NCI-H446 (cell line): ENCODE results near the gene GPR155.
A peak's percentile ranks its signal among the peaks of the same experiment; 100 is the strongest.

ENCODE experiments used
- DNase-seq, 2 experiments: peaks; one replicate each; lab custom pipeline; 2025; lab: John Stamatoyannopoulos, UW

The GPR155 gene, protein sequence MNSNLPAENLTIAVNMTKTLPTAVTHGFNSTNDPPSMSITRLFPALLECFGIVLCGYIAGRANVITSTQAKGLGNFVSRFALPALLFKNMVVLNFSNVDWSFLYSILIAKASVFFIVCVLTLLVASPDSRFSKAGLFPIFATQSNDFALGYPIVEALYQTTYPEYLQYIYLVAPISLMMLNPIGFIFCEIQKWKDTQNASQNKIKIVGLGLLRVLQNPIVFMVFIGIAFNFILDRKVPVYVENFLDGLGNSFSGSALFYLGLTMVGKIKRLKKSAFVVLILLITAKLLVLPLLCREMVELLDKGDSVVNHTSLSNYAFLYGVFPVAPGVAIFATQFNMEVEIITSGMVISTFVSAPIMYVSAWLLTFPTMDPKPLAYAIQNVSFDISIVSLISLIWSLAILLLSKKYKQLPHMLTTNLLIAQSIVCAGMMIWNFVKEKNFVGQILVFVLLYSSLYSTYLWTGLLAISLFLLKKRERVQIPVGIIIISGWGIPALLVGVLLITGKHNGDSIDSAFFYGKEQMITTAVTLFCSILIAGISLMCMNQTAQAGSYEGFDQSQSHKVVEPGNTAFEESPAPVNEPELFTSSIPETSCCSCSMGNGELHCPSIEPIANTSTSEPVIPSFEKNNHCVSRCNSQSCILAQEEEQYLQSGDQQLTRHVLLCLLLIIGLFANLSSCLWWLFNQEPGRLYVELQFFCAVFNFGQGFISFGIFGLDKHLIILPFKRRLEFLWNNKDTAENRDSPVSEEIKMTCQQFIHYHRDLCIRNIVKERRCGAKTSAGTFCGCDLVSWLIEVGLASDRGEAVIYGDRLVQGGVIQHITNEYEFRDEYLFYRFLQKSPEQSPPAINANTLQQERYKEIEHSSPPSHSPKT

DNA sequence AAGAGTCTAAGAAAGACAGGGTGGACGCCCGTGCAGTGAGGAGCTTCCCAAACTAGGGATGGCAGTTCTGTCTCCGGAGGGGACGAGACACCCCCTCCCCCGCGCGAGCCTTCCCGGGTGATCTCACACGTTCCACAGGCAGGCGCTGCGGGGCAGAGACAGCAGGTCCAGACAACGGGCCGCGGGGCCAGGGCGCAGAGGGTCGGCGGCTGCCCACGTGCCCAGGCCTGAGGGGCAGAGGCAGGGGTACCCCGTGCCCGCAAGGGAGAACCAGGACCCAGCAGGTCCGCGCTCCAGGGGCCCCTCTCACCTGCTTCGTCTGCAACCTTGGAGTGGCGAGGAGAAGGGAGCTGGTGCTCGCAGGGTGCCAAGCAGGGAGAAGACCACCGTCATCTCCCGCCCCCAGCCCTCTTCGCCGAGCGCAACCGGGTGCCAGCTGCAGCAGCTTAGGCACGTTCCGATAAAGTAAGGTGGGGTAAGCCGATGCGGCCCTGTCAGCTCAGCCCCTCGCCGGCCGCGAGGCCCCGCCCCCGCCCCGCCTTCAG is at the start of gene GPR155:
Gene GPR155 (minus strand): TSS at position 467 of the 545 bp plus-strand sequence. CDS start 5,073 bp downstream, outside the sequence.
- peak in 1 of 2 experiments; percentile 43 for DNase-seq

DNA sequence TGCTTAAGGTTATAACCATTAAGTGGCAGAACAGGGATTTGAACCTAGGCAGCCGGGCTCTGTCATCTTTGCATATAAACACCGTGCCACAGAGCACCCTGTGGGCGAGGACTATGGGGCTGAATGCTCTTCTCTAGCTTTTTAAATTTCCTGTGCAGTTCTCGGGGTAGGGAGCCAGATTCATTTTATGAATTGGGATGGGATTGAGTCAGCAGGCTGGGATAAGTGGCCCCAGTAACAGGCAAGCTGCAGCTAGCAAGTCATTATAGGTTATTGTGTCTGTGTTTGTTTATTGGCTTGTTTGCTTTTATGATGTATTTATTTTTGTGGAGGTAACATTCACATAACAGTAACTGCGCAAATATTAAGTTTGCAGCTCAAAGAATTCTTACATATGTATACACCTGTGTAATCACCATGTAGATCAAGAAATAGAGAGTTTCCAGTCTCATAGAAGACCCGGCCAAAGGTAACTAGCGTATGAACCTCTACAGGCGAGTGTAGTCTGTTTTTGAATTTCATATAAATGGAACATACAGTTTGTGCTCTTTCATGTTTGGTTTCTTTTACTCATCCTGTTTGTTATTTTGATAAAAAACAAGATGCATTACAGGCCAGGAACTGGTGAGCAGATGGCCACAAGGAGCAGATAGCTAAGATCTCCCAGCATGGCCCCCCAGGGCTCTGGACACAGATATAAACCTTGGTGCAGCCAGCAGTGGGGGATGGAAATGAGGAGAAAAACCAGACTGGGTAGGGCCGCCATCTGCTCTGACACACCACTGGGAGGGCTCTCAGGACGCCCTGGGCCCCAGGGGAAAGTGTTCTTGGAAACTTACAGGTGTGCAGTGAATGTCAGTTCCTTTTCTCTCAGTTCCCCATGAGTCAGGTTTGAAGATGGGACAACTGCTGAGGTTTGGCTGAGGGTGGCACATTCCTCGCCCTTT is 49.2 kb upstream of the GPR155 start:
- peak in 1 of 2 experiments; percentile 32 for DNase-seq

DNA sequence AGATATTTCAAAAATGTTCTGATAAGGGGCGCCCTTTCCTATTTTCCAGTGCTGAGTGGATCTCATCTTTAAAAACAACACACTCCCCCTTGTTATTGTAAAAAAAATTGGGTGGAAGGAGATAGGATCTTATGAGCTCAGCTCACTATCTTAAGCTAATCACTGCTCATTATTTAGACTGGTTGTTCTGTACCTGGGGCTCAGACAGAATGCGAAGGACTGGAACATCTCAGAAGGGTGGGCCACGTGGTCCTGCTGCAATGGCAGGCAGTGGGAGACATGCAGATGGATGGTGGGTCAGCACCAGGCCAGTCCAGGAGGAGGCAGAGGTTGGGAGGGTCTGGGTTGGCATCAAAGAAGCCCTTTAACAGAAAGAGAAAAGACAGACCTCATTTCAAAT is 48.3 kb upstream of the GPR155 start:
- no peak for DNase-seq

DNA sequence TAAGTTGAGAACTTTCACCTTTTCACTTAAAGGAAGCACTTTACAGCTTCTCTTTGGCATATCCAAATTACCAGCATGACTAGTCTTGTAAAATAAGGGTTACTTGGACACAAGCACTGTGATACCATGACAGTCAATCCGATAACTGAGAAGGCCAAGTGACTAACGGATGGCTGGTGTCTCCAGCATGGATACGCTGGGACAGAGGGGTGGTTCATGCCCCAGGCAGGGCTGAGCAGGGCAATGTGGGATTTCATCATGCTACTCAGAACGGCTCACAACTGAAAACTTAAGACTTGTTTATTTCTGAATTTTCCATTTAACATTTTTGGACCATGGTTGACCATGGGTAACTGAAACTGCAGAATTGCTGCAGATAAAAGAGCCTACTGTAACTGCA is 43.1 kb upstream of the GPR155 start:
- no peak for DNase-seq

DNA sequence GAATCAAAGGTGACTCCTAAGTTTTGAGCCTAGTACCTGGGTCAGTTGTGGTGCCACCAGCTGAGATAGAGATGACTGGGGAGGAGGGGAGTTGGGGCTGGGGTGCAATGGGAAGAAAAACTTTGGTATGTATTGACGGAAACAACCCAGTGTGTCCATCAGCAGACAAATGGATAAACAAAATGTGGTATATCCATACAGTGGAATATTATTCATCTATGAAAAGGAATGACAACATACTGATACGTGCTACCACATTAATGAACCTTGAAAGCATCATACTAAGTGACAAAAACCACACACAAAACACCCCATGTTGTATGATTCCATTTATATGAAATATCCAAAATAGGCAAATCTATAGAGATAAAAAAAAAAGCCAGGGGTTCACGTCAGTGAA is 41.1 kb upstream of the GPR155 start:
- no peak for DNase-seq

DNA sequence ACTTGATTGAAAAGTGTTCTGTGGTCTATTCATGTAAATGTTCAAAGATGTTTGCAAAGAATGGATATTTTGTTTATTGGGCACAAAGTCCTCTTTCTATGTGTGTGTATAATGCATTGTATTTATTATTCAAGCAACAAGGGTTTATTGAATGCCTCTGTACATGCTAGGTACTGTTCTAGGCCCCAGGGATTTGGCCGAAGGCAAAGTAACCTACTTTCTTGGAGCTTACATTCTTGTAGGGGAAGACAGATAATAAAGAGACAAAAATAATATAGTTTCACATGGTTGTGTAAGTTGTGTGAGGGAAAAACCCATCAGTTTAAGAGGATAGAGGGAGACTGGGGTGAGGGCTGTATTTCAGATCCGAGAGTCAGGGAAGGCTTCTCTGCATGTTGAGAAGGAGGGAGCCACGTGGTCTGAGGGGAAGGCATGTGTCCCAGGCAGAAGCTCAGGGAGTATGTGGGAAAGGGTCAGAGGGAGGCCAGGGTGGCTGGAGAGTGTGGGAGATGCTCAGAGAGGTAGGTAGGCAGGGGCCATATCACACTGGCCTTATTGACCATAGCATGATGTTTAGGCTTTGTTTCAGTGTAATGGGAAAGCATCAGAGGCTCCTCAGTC is 40.4 kb upstream of the GPR155 start:
- DNase-seq: no peak

DNA sequence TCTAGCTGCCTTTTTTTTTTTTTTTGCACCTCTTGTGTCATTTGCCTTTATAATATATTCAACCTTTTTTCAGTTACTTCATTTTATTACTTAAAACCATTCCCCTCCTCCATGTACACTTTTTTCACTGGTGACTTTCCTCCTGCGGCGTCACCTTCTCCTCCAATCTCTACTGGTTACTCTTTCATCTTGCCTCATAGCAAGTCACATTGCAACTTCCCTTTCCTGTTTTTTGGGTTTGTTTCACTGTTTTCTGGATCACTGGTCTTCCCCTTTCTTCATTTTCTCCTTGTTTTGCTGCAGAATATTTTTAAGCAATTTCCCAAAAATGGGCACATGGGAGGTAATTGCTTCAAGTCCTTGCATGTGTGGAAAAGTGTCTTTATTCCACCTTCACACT is 37.7 kb upstream of the GPR155 start:
- DNase-seq: no peak

DNA sequence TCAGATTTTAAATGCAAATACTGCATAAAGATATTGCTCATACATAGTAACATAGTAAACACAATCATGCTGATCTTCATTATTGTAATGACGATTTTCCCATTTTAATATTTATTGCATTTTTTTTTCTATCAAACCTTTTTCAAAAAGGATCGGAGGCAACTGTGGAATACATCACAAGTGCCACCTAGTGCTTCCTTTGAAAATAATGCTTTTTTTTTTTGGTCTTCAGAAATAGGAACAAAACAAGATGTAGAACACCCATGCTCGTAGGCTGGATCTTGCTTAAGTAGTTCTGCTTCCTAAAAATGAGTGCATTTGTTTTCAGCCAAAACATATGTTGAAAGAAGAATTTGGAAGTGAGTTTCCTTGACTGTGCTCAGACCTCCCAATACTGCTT is 35.7 kb upstream of the GPR155 start:
- no peak for DNase-seq

DNA sequence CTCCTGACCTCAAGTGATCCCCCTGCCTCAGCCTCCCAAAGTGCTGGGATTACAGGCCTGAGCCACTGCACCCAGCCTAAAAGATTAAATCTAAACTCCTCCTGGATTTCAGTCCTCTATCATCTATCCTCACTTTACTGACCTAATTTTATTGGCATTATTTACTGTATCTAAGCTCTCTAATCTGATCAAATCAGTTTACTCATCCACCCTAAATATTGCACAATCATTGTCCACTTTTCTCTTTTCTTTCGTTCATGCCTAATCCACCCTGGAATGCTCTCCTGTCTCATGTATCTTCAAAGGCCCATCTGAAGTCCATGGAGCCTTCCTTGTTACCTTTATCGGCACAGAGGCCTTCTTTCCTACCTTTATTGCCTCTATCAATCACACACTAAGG is 31.6 kb upstream of the GPR155 start:
- no peak for DNase-seq

DNA sequence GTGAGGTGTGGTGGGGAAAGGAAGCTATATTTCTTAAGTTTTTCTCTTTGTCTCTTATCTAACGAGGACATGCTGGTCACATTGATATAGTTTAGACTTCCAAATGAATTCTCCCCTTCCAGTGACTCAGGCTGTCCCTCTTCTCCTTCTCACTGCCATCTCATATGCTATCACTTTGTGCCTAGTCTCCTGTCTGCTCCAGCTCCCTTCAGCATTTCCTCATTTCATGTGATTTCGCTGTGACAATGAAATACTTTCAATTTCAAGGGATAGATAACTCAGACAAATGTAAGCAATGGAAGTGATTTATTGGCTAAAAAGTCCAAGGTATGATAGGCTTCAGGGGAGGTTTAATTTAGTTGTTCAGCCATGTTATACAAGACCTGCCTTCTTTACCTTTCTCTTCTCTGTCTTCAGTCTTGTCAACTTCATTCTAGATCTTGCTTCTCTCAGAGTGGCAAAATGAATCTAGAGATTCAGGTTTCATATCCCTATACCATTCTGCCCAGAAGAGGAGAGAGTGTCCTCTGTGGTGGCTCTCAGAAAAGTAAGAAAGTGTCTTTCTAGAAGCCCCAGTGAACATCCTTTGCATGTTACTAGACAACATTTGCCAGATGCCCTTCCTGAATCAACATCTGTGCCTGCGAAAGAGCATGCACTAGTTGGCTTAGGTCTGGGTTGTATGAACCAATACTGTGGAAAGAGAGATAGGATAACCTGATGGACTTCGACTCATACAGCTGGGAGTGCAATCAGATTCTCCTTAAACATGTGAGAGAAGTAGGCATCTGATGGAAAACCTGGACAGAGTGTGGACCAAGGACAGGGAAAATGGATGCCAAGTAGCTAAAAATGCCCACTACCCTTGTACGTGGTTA is 29.9 kb upstream of the GPR155 start:
- no peak for DNase-seq

DNA sequence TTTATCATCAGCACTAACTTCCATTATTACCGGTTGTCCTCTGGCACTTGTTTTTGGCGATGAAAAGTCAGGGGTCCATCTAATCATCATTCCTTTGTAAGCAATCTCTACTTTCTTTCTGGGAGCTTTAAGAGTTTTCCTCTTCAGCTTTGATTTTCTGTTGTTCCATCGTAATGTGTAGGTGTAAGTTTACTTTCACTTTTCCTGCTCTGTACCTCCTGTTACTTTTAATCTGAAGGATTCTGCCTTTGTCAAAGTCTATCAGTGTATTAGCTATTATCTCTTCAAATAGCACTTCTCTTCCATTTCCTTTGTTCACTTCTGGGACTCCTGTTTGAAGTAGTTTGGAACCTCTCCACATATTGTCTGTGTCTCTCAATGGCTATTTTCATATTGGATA is 25.5 kb upstream of the GPR155 start:
- no peak for DNase-seq

DNA sequence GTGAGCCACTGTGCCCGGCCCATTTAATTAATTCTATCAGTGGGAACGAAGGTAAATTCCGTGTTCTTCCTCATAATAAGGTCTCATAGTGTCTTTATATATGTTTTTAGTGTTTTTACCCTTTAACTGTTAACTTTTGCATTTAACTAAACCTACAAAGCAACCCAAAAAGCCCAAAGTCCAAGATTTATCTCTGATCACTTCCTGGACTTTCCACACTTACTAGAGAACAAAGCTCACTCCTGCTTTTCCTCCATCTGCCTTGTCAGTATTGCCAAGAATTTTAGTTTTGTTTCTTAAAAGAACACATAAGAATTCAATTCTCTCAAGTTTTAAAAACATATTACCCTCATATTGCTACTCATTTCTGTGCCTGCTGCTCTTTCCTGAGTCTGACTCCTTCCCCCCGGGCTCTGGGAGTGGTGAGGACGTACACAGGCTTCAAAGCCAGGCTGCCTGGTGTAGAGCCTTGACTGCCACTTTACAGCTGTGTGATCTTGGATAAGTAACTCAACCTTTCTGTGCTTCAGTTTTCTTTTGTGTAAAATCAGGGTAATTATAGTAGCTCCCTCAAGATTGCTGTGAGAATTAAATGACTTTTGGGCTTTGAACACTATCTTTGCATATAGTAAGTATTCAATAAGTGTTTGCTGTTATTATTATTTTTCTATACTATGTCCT is 24.9 kb upstream of the GPR155 start:
- DNase-seq: no peak

DNA sequence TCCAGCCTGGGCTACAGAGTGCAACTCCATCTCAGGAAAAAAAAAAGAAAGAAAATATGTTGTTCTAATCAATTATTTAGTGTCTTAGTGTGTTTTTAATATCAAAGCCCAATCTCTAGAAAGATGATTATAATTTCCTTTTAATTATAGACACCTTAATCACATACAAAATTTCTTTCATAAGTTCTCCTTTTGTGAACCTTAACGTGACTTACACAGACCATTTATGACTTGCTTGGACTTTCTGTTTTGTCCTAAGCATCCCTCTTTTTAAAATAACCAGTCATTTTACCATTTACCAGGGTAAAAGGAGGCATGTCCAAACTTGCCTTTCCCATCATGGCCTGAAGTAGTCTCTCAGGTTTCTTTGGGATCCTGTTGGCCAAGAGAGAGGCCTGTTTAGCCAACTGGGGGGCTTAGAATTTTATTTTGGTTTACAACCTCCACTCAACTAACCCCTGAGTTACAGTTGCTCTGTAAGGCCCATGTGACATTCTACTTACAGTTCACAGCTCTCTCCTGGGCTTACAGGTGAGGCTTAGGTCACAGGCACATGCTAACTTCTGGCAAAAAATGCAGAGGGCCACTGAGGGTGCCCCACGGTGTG is 23.9 kb upstream of the GPR155 start:
- DNase-seq: peak in 1 of 2 experiments; percentile 9

DNA sequence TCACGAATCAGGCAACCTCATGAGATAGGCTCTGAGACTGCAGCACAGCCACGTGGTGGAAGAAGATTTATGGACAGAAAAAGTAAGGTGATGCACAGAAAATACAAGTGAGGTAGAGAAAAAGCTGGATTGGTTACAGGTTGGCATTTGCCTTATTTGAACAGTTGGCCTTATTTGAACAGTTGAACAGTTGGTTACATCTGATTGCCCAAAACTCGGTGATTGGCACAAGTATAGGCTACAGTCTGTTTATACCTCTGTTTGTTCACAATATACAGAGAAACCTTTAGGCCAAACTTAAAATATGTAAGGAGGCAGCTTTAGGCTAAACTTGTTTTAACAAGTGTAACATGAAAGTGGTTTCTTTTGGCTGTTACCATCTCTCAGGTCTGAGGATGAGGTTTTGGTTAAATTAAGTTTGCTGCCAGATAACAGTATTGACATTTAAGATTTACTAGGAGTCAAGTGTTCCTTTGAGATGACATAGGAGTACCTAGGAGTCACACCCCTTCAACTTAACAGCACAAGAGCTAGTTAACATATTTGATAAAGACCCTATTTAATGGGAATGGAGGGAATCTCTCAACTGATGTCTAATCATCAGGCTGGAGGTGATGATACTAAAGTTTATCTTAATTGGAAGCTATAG is 16.5 kb upstream of the GPR155 start:
- peak in 1 of 2 experiments; percentile 12 for DNase-seq

DNA sequence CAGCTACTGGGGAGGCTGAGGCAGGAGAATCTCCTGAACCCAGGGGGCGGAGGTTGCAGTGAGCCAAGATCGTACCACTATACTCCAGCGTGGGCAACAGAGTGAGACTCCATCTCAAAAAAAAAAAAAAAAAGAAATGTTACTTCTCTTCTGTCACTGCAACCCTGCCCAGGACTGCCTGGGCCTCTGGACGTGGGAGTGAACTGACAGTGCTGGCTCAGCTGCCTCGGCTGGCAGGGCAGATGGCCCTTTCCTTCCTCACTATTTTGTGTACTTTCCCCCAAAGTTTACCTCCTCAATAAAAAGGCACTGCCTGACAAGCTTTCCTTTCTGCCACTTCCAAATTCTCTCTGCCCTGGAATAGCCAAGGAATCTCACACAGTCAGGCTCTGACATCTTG is 12.5 kb upstream of the GPR155 start:
- no peak for DNase-seq

DNA sequence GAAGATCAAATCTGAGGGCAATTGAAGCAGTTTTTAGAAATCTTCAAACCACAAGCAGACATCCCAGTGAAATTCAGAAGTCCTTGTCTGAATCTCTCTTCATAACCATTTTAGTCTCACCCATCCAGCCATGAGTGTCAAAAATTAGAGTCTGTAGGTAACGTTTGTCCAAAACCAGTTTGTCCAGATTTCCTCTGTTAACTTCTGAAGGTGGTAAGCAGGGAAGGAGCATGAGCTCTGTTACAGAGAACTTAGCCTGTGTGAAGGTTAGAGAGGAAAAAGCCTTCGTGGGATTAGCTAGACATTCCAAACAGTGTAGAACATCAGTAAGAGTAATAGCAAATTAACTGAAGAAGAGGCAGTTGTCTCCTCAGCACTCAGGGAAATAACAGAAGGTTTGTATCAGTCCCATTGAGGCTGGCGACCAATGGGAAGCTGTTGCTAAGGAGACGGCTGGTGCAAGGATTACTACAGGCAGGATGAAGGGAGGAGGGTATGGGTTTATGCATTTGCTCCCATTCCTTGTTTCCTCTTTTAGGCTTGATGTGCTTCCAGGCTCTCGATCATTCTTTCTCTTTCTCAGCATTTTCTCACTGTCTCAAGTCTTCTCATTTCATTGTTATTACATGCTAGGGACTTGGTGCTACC is 8.7 kb upstream of the GPR155 start:
- no peak for DNase-seq

DNA sequence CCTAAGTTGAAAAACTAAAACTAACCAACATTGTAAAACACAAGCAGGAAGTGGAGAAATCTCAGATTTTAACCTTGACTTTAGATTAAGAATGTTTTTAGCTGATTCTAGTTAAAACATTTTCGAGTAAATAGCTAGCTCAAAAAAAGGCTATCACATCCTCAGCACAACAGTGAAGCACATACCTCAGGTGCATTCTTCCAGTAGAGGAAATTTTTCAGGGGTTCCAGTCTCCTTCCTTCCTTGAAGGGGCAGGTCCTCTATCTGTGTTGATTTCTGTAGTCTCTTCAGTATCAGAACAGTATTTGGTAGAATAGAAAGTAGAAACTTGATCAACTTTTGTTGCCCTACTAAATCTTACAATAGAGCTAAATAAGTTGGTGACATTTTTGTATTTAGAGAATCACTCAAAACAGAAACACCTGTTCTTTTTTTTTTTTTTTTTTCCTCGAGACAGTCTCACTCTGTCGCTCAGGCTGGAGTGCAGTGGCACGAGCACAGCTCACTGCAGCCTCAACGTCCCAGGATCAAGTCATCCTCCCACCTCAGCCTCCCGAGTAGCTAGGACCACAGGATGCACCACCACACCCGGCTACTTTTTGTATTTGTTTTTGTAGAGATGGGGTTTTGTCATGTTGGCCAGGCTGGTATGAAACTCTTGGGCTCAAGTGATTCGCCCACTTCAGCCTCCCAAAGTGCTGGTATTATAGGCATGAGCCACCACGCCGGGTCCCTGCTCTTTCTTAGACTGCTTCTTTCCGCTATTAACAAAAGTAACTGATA is 6.9 kb upstream of the GPR155 start:
- no peak for DNase-seq
